Stimulated activated CD4-positive, alpha-beta T cell treated with anti-CD3 and anti-CD28 coated beads, Interleukin-15, amount 100 ng/mL, for 48 hours (primary cell): ENCODE results near the gene ODF2L.

Source experiments
- DNase-seq, 2 donors: peaks; one replicate each; pipeline ENCODE4 v3.0.0-alpha.2; 2020; ENCODE audit warnings: low read depth in 2 of 2

Gene ODF2L, protein sequence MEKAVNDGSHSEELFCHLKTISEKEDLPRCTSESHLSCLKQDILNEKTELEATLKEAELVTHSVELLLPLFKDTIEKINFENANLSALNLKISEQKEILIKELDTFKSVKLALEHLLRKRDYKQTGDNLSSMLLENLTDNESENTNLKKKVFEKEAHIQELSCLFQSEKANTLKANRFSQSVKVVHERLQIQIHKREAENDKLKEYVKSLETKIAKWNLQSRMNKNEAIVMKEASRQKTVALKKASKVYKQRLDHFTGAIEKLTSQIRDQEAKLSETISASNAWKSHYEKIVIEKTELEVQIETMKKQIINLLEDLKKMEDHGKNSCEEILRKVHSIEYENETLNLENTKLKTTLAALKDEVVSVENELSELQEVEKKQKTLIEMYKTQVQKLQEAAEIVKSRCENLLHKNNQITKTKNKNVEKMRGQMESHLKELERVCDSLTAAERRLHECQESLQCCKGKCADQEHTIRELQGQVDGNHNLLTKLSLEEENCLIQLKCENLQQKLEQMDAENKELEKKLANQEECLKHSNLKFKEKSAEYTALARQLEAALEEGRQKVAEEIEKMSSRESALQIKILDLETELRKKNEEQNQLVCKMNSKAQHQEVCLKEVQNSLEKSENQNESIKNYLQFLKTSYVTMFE

GRCh38 chr1:86395751-86396497, at the start of gene ODF2L:
TSS of gene ODF2L (minus strand) at chr1:86396323. CDS start at chr1:86387027, 9,296 bp downstream.
- DNase-seq: peak; percentile 80 to 86

- no peak for DNase-seq
Observed at GRCh38 chr1:86445919-86446318, 49.8 kb upstream of the ODF2L start.

DNA sequence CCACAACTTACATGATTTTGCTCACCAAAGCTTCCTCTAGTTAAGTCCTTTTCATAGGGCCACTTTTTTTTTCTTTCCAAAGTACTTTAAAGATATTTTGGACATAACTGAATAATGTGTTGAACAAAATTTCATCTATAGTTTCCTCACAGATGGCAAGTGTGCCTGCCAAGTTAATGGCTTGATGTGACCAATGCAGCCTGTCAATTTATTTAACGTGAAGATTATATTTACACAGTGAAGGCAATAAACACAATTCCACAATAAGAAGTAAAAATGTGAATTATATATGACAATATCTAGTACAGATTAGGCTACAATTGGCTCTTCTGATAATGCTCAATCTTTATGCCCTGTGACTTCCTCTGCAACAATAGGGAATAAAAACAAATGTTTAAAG, 45.9 kb upstream of the ODF2L start:
- DNase-seq: no peak

DNA sequence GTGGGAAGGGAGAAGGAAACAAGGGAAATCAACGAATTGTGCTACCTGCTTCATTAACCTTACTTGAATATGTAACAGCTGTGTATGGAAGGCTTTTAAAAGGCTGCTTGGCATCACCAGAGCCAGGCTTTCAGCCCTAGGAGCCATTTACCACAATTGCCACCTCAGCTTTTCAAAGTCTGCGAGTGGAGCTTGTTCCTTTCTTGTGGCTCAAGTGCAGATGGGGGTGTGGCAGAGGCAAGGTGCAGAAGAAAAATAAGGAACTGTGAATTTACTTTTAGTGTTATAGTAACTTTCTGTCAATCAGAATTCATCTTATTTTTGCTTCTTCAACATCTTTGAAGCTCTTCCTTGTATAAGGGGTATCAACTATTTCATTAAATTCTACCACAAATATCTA, 45.5 kb upstream of the ODF2L start:
- DNase-seq: no peak

GRCh38 chr1:86436041-86436440, 39.9 kb upstream of the ODF2L start:
- no peak for DNase-seq

DNA sequence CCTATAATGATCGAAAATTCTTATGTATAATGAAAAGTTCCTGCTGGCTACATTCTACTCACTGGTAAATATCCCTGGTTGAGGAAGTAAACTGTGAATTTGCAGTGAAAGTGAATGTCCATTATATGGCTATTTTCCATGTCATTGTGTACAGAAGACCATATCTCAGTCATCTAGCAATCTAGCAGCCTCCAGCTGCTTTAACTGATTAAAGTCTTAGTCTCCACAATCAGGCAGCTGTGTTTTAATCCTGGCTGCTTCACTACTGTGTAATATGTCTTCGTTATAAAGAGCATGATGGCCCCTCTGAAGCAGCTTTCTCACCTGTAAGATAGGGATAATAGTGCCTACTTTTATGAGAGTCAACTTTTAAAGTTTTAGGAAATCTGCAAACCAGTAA, 39.2 kb upstream of the ODF2L start:
- DNase-seq: no peak

- DNase-seq: no peak
Observed at GRCh38 chr1:86434059-86434458, 37.9 kb upstream of the ODF2L start.

DNA sequence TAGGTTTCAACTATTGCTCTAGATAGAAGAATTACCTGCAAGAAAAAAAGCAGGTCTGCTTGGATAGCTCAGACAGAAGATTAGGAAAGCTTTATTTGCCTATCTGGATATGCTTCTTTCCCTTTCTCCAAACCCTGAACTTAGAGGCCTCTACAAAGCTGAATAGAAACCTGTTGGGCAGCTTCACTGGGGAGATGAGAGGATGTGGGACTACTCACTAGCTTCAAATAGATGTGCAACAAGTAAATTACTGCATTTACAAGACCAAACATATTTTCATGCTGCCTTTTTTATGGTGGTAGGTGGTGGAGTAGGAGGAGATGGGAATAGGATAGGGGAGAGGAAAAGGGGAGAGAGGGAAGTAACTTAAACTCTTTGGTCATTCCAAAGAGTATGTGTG, 34.3 kb upstream of the ODF2L start:
- DNase-seq: no peak

DNA sequence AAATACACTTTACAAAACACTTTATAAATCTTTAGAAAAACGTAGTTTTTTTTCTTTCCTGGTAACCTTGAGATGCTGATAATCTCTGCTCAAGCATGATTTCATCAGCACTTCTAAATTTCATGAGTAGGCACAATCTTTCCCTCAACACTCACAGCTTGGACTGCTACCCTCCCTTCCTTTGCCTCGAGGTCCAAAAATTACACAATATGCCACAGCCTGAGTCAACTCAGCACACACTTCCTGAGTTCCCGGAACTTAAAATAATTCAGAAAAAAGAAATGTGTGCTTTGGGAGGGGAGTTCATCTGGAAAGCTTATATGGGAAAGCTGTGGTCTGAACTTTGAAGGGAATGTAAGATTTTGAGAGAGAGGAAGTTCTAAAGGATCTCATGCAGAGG, 33.7 kb upstream of the ODF2L start:
- DNase-seq: peak in 1 of 2 donors; percentile 3

DNA sequence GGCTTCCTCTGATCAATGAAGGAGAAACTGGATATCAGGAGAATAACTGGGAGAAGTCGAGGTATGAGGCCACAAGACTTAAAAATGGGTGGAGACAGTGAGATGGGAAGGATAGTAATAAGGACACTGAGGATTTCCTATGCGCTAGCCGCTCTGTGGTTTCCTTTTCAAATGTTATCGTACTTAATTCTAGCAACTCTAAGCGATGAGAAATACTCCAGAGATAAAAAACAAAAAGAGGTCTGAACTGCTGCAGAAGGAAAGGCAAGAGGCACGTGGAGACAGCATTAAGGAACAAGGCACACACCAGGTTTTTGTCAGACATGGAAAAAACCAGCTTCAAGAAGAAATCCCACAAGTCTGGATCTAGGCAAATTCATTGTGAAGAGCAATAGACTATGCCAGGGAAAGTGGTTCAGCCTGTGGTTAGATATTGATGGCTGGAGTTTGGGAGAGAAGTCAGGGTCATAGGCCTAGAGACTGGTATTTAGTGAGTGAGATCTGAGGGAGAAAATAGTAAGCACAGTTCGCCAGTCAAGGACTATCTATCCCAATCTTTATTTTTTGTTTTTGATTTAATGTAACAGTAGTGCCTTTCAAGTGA, 33.1 kb upstream of the ODF2L start:
- DNase-seq: no peak

DNA sequence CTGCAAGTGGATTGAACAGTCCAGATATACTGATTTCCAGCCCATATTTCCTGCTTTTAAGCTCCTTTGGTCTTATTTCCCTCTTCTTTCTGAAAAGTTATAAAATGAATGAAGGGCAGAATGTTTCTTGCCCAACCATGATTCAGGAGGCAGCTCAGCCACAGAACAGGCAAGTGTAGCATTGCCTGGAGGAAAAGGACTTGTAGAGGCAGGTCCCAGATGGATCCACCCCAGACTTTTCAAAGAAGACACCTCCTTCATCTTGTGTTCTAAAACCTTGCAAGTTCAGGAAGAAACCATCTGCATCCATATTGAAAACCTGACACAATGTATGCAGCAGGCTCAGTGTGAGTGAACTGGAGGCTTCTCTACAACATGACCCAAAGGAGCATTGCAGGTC, 27.8 kb upstream of the ODF2L start, which contains the start of gene CLCA2:
TSS of gene CLCA2 (plus strand) at position 299 of the 400 bp plus-strand sequence. CDS start at position 376, 77 bp downstream.
- DNase-seq: no peak

DNA sequence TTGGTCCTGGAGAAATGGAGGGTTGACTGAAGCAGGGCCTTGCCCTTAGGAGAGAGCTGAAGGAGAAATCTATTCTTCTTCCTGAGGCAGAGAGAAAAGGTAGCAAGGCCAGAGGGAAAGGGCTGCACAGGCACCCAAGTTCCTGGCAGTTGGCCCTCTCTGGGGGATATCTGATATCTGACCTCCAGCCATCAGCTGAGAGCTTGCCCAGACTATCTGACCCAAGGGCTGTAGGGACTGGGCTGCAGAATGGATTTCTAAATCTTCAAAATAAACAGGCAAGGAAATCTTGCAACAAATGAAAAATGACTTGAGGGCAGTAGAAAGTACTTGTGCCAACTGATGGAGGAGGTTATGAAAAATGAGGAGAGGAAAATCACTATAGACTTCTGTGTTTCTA, 27.4 kb upstream of the ODF2L start:
- DNase-seq: no peak

GRCh38 chr1:86421601-86422280, 25.6 kb upstream of the ODF2L start:
- DNase-seq: no peak

DNA sequence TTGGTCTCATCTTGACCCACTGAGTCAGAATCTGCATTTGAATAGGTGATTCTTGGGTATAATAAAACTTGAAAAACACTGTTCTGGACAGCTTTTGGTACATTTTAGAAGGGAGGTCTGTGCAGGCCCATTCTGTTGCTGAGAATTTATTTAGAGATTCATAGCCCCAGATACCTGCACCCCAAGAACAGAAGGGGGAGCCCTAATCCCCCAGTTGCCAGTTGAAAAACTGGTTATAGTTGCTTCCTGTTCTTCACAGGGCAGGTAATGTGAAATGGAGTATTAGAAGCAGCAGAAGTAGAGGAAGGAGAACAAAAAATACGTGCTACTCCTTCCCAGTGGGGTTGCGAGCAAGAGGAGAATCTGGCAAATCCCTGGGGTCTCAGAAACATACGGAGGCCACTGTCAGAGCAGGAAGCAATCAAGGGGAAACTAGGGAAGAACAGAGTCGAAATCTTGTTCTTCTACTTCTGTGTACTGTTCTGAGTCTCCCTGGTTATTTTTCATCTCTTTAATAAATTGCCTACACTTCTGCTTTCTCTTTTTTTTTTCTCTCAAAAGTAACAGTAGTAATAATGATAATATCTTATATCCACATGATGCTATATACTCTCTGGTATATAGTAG, 23.3 kb upstream of the ODF2L start:
- peak in 1 of 2 donors; percentile 17 for DNase-seq

GRCh38 chr1:86416343-86416742, 20.2 kb upstream of the ODF2L start:
- DNase-seq: no peak

DNA sequence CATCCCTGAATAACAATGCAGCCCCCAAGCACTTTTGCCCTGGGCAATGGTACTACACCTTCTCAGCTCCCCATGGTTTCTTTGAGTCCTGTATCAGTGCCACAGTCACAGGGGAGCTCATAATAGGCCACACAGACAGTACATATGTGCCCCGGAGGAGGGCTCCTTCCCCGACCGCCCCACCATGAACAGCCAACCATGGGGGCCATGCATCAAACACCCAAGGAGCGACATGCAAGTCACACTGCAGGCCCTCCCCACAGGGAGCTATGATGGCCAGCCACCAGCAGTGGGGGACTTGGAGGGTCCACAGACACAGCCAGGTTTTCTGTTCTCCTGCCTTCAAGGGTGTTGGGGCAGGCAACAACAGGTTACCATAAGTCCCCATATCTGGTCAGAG, 14.8 kb upstream of the ODF2L start:
- DNase-seq: no peak

DNA sequence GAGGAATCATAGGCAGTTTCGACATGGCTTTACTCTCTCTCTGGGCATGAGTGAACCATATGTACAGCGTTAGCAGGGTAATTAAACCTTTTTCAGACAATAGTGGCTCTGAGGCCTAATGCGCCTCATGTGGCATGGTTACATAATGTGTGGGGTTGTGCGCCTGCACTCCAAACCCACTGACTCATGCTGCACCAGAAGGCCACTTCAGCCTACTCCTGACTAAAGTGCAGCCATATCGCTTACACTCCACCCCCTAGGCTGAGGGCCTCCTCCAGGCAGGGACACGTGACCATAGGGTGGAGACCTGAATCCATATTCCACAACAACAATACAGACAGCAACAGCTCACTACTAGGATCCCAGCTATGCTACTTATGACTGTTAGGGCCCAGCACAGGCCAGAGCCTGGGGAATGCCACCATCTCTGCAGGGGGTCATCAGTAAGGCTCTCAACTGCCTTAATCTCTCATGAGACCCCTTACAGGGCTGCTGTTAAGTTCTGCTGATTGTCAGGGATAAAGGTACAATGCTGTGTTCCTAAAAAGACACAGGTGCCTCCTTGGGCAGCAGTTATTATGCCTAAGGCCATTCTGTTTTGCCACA, 13.4 kb upstream of the ODF2L start:
- DNase-seq: no peak

GRCh38 chr1:86396498-86396890, 371 bp upstream of the ODF2L start:
- no peak for DNase-seq

DNA sequence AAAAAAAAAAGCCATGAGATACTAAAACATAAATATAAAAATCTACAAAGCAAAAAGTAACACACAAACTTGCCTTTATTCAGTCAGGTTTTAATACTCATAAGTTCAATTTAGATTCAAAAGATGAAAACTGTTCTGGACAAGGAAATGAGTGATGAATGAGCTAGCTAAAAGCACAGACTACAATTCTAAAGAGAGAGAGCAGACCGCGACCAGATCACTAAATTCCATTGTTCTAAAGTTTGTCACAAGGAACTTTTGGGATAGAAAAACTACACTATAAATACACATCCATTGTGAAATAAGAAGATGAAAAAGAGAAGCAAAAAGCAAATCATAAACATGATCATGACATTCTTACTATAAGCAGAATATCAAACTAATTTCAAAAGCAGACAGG, 1.7 kb downstream of the ODF2L start:
- DNase-seq: no peak

- DNase-seq: no peak
Observed at GRCh38 chr1:86389307-86389706, 6.8 kb downstream of the ODF2L start.

GRCh38 chr1:86388777-86389176, 7.3 kb downstream of the ODF2L start:
- DNase-seq: no peak
